Measurements from ENCODE around the gene DNAJC16.
A peak's percentile ranks its signal among the peaks of the same experiment; 100 is the strongest.
"Not testable (repeated sequence)": the region's sequence is repeated elsewhere in the genome, so short reads cannot be mapped to it uniquely, and the experiment has no call there.

The DNAJC16 gene

GRCh38 chr1:15526490-15527339 lies at the start of gene DNAJC16:
TSS of gene DNAJC16 (plus strand) at chr1:15526848. CDS start at chr1:15529106, 2,258 bp downstream.
- peak; percentile 99 for DNase-seq

DNA sequence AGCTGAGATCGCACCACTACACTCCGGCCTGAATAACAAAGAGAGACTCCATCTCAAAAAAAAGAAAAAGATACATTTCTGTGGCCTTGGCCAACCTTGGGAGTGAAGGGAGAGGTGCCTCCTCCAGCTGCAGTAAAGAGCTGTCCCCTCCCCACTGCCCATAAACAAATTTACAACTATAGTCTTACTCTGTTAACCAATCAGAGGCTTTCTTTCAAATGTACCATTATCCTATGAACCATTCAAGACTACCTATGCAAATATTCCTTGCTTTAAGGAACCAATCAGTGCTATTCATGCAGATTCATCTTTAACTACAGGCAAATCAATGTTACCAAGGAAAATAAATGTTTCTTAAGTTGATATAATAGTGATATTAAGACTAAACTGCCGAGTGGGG lies 49.7 kb upstream of the DNAJC16 start:
- no peak for DNase-seq

DNA sequence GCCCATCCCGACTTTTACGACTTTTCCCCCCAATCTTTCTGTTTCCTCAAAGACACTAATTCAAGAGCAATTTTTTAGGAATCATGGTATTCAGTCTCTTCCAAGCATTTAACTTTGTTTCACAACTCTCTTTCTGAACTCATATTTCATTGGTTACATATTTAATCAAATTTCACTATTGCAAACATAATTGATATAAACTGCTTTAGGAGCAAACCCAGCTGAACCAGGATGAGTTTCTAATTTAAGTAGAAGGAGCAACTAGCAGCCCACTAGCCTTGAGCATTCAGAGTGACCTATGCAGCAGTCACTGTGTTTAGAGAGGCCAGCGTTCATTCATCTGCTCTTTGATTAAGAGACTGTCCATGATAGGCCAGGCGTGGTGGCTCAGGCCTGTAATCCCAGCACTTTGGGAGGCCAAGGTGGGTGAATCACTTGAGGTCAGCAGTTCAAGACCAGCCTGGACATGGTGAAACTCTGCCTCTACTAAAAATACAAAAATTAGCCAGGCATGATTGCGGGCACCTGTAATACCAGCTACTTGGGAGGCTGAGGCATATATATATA lies 48.9 kb upstream of the DNAJC16 start:
- no peak for DNase-seq

DNA sequence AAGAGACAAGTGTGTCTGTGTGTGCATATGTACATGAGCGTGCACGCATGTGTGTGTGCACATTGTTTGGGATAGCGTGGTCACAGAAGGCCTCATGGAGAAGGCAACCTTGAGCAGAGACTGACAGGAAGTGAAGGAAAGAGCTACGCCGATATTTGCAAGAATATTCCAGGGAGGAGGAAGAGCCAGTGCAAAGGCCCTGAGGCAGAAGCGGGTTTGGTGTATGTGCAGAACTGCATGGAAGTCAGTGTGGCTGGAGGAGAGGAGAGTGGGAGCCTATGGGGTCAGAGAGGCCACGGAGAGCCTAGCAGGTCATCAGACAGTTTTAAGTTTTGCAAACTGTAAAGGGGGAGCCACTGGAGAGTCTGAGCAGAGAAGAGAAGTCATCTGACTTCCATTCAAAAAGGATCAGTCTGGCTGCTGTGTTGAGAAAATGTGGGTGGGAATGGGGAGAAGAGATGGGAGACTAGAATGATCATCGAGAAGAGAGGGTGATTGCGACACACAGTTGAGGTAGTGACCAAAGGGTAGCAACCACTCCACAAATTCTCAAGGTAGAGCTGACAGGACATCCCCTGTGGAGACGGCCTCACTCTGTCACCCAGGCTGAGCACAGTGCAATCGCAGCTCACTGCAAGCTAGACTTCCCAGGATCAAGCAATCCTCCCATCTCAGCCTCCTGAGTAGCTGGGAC lies 46.8 kb upstream of the DNAJC16 start:
- DNase-seq = no peak

DNA sequence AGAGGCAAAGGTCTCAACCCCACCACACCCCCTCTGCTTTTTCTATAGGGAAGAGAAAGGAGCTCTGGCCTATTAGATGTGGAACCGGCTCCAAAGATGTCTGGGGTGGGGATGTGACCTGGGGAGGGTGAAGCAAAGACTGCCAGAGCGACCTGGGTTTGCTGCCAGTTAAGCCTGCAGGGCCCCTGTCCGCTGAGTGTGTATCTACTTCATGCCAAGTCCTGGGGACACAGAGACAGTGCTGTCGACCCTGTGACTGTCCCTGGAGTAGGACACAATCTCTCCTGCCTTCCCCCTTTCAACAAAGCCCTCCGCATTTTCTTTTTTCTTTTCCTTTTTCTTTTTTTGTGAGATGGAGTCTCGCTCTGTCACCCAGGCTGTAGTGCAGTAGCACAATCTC lies 44.2 kb upstream of the DNAJC16 start:
- DNase-seq = not testable (repeated sequence)

GRCh38 chr1:15482983-15483543 lies 43.6 kb upstream of the DNAJC16 start:
- DNase-seq = not testable (repeated sequence)

- DNase-seq = no peak
Measured at GRCh38 chr1:15483971-15484370, 42.7 kb upstream of the DNAJC16 start.

DNA sequence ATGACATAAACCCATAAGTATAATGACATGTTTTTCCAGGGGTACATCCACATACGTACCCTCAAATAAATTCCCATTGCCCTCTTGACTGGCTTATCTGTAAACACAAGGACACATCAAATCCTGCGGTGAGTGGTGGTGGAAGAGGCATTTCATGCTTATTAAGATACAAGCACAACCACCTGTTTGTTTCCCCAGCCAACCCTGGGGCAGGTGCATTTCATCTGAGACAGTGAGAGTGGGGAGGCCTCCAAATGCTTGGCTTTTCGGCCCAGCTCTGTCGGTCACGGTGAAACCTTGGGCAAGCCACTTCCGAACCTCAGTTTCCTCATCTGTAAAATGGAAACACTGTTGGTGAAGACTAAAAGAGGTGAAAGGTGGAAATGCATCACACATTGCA lies 42.2 kb upstream of the DNAJC16 start:
- DNase-seq = not testable (repeated sequence)

DNA sequence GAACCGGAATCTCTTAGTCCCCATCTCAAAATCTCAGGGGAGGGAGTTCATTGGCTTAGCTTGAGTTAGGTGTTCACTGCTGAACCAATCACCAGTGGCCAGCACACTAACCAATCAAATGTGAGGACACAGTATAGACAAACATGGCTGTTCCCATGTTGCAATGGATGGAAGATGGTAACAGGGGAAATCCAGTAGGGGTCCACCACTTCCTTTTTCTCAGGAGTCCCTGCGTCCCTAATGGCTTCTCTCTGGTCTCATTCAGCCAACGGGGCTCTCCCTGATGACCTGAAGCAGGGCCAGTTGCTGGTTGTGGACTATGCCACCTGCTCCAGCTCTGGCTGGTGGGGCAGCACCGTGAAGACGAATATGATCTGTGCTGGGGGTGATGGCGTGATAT lies 41.0 kb upstream of the DNAJC16 start:
- DNase-seq = no peak

- not testable (repeated sequence) for DNase-seq
Measured at GRCh38 chr1:15486844-15487610, 39.6 kb upstream of the DNAJC16 start.

- no peak for DNase-seq
Measured at GRCh38 chr1:15488371-15488770, 38.3 kb upstream of the DNAJC16 start.

- DNase-seq = no peak
Measured at GRCh38 chr1:15489052-15489736, 37.5 kb upstream of the DNAJC16 start.

GRCh38 chr1:15491010-15491409 lies 35.6 kb upstream of the DNAJC16 start:
- DNase-seq = not testable (repeated sequence)

GRCh38 chr1:15492596-15492995 lies 34.1 kb upstream of the DNAJC16 start:
- no peak for DNase-seq

- DNase-seq = no peak
Measured at GRCh38 chr1:15493869-15494390, 32.7 kb upstream of the DNAJC16 start.

DNA sequence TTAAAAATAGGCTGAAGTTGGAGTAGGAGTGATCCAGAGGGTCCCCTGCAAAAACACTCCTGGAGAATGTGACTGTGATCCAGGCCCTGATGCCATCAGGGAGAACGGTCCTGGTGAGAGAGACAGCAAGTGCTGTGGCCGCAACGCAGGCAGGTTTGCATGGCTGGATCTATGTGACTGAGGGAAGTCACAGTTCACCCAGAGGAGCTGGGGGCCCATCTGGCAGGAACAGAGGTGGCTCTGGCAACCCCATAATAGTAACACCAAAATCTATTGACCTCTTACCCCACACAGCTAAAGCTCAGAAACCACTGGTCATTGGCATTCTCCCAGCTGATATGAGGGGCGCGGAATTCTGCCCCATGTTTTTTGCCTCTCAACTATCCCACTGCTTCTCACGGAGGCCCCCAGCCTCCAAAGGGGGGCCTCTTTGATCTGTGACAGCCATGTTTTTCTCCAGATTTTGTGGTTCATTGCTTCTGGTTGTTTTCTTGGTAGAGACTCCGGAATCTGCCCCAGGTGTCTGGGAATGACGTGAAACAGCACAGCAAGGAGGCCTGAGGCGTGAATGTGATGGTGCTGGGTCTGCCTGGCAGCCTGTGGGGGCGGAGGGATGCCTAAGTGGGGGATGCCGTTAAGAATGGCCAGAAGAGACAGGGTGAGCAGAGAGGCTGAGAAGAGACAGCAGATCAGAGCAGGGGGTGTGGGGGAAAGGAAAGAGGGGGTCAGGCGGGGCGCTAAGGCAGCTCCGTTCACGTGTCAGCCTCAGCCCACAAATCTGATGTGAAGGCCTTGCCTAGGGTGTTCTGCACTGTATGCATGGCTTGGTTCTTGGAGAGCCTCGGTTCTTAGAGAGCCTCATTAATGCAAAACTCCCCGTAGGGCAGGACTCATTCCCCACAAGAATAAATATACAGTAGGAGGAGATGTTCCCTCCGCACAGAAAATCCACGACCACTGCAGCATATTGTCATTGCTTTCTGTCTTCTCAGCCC lies 26.2 kb upstream of the DNAJC16 start:
- DNase-seq = no peak

GRCh38 chr1:15501208-15502032 lies 25.2 kb upstream of the DNAJC16 start:
- DNase-seq = peak; percentile 14

DNA sequence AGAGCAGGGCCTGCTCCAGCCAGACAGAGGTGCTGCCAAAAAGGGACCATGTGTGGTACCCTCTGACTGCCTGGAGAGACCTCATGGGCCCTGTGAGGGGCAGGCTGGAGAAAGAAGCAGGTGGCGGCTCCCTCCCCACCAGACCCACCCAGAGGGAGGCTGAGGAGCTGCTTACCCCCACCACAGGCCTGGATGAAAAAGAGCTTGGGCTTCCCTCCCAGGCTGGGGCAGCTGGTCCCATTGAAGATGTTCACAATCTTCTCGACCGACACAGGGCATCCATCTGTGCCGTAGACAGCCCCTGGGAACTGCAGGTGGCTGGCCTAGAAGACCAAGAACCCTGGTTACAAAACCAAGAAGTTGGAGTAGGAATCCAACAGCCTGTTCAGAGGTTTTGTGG lies 22.2 kb upstream of the DNAJC16 start:
- DNase-seq = no peak

- no peak for DNase-seq
Measured at GRCh38 chr1:15506831-15507230, 19.8 kb upstream of the DNAJC16 start.

GRCh38 chr1:15507278-15507677 lies 19.4 kb upstream of the DNAJC16 start:
- DNase-seq = no peak
